HepG2 (cell line): ENCODE results near the gene ADAR. TPM values are rescaled to one million over a fixed set of nuclear protein-coding genes. Genes with fewer than 3 reads are reported as not detected.

Experiments
- AHDC1 ChIP-seq: sonication (generic); formaldehyde crosslinking; IDR thresholded peaks from 2 replicates; pipeline ENCODE4 v1.5.1; 2020; ENCODE audit warnings: mild to moderate bottlenecking, missing genetic modification reagents, borderline replicate concordance
- ATM ChIP-seq: fragments of 450-650 bp; IDR thresholded peaks from 2 replicates; pipeline ENCODE4 v1.7.1; 2017; ENCODE audit warnings: mild to moderate bottlenecking, borderline replicate concordance
- FOXC1 ChIP-seq: sonication (generic); formaldehyde crosslinking; IDR thresholded peaks from 2 replicates; pipeline ENCODE4 v1.8.0; 2022; ENCODE audit warnings: mild to moderate bottlenecking, missing genetic modification reagents, borderline replicate concordance
- KDM5B ChIP-seq: sonication (generic); formaldehyde crosslinking; IDR thresholded peaks from 2 replicates; pipeline ENCODE4 v1.4.0; 2020; ENCODE audit warnings: missing genetic modification reagents, mild to moderate bottlenecking, borderline replicate concordance
- KDM6A ChIP-seq: IDR thresholded peaks from 2 replicates; pipeline ENCODE4 v1.6.1; 2016; ENCODE audit warnings: low read depth
- KLF16 ChIP-seq, 2 experiments: sonication (generic) in 1 of 2; formaldehyde crosslinking in 1 of 2; IDR thresholded peaks; 2 replicates each; pipeline versions ENCODE4 v1.6.1 to v1.8.0; 2016 to 2023; ENCODE audit warnings: missing genetic modification reagents in 2 of 2, missing compliant biosample characterization in 1 of 2
- MYNN ChIP-seq: sonication (generic); formaldehyde crosslinking; IDR thresholded peaks from 2 replicates; pipeline ENCODE4 v1.4.0; 2020; ENCODE audit warnings: mild to moderate bottlenecking, low read depth, missing genetic modification reagents
- NFE2L1 ChIP-seq: sonication (generic); formaldehyde crosslinking; IDR thresholded peaks from 2 replicates; pipeline ENCODE4 v1.4.0; 2020; ENCODE audit warnings: missing genetic modification reagents, mild to moderate bottlenecking, borderline replicate concordance
- RCOR2 ChIP-seq: IDR thresholded peaks from 2 replicates; pipeline ENCODE4 v1.6.1; 2016; ENCODE audit warnings: missing biosample characterization, missing genetic modification reagents
- RORA ChIP-seq: sonication (generic); formaldehyde crosslinking; IDR thresholded peaks from 2 replicates; pipeline ENCODE4 v1.5.0; 2020; ENCODE audit warnings: mild to moderate bottlenecking, missing genetic modification reagents, moderate library complexity
- TAF15 ChIP-seq: fragments of 200-400 bp; formaldehyde crosslinking; IDR thresholded peaks from one replicate; pipeline ENCODE4 v1.6.1; 2018; ENCODE audit warnings: mild to moderate bottlenecking, low read depth, low read length; ENCODE audit not compliant: poor library complexity, severe bottlenecking
- WIZ ChIP-seq: sonication (generic); formaldehyde crosslinking; IDR thresholded peaks from 2 replicates; pipeline ENCODE4 v1.5.1; 2020; ENCODE audit warnings: mild to moderate bottlenecking, missing genetic modification reagents
- ZFP36L1 ChIP-seq: sonication (generic); formaldehyde crosslinking; IDR thresholded peaks from 2 replicates; pipeline ENCODE4 v1.8.0; 2022; ENCODE audit warnings: mild to moderate bottlenecking, missing genetic modification reagents, moderate library complexity
- ZNF225 ChIP-seq: sonication (generic); formaldehyde crosslinking; IDR thresholded peaks from 2 replicates; pipeline ENCODE4 v1.4.0; 2020; ENCODE audit warnings: mild to moderate bottlenecking, missing genetic modification reagents
- ZNF296 ChIP-seq: sonication (generic); formaldehyde crosslinking; conservative IDR thresholded peaks from 2 replicates; pipeline ENCODE4 v1.5.0; 2020; ENCODE audit warnings: mild to moderate bottlenecking, missing genetic modification reagents
- ZNF501 ChIP-seq: sonication (generic); formaldehyde crosslinking; IDR thresholded peaks from 2 replicates; pipeline ENCODE4 v1.5.1; 2020; ENCODE audit warnings: mild to moderate bottlenecking, moderate library complexity, missing genetic modification reagents
- ZNF878 ChIP-seq: sonication (generic); formaldehyde crosslinking; IDR thresholded peaks from 2 replicates; pipeline ENCODE4 v1.8.1; 2023; ENCODE audit warnings: mild to moderate bottlenecking, missing genetic modification reagents, moderate library complexity
- ZNF891 ChIP-seq: sonication (generic); formaldehyde crosslinking; IDR thresholded peaks from 2 replicates; pipeline ENCODE4 v1.5.0; 2020; ENCODE audit warnings: mild to moderate bottlenecking, missing genetic modification reagents
- ZSCAN20 ChIP-seq: sonication (generic); formaldehyde crosslinking; IDR thresholded peaks from 2 replicates; pipeline ENCODE4 v1.4.0; 2020; ENCODE audit warnings: missing genetic modification reagents, mild to moderate bottlenecking, borderline replicate concordance
- polyA plus RNA-seq, 8 experiments: library from polyadenylated mRNA; depleted of rRNA in 3 of 8; stranded (reverse) in 7 of 8; unstranded in 1 of 8; fragments of >200 nt; fragmentation: Illumina TruSeq in 4 of 8; extraction: Trizol in 4 of 8; gene quantifications; 2 replicates each; pipeline versions ENCODE4 v1.2.1 to v1.2.3, GENCODE V29; 2011 to 2016; ENCODE audit warnings: low read depth in 4 of 8, missing spikeins in 1 of 8, mixed read lengths in 1 of 8; ENCODE audit not compliant: insufficient read depth in 1 of 8
- total RNA-seq, 5 experiments: library from RNA; depleted of rRNA; stranded (reverse); fragments of >200 nt; fragmentation: Illumina TruSeq; extraction: Trizol; gene quantifications; 2 replicates each; pipeline ENCODE4 v1.2.3, GENCODE V29; 2016; ENCODE audit warnings: low read depth in 1 of 5
- TF ChIP-seq, protein P1 (sequence below): sonication (generic); formaldehyde crosslinking; IDR thresholded peaks from 2 replicates; pipeline ENCODE4 v1.5.1; 2020; ENCODE audit warnings: missing genetic modification reagents, mild to moderate bottlenecking, borderline replicate concordance

Gene ADAR
- total and polyA plus RNA-seq, 2 of the 13 experiments (the other 11 are each of a cell fraction or from before 2014, with no cell fraction given): 70.8 to 86.2 TPM

- TF ChIP-seq FOXC1 (CRISPR knock-in tag) (peak; percentile 95), ZNF891 (peak; percentile 98; the same call in 1 of the 2 replicates), MYNN (CRISPR knock-in tag) (no peak), KDM5B (peak; percentile 97), ZNF501 (CRISPR knock-in tag) (peak; percentile 89), ATM (no peak), ZNF296 (CRISPR knock-in tag) (no peak; the same call in 1 of the 2 replicates), NFE2L1 (CRISPR knock-in tag) (no peak), RCOR2 (CRISPR knock-in tag) (no peak), KLF16 (CRISPR knock-in tag; IDR thresholded peaks at IDR 0.05) (peak in 1 of 2 experiments; percentile 96; a peak in 2 of 4 replicates), KDM6A (CRISPR knock-in tag) (no peak), ZFP36L1 (peak; percentile 95), TAF15 (no peak), ZNF878 (CRISPR knock-in tag) (peak; percentile 90; the same call in 1 of the 2 replicates), RORA (CRISPR knock-in tag) (no peak), ZNF225 (CRISPR knock-in tag) (peak; percentile 93; the same call in 1 of the 2 replicates), ZSCAN20 (peak; percentile 98), WIZ (CRISPR knock-in tag) (peak; percentile 98), AHDC1 (CRISPR knock-in tag) (peak; percentile 36; the same call in 1 of the 2 replicates)
- TF ChIP-seq, protein P1, sequence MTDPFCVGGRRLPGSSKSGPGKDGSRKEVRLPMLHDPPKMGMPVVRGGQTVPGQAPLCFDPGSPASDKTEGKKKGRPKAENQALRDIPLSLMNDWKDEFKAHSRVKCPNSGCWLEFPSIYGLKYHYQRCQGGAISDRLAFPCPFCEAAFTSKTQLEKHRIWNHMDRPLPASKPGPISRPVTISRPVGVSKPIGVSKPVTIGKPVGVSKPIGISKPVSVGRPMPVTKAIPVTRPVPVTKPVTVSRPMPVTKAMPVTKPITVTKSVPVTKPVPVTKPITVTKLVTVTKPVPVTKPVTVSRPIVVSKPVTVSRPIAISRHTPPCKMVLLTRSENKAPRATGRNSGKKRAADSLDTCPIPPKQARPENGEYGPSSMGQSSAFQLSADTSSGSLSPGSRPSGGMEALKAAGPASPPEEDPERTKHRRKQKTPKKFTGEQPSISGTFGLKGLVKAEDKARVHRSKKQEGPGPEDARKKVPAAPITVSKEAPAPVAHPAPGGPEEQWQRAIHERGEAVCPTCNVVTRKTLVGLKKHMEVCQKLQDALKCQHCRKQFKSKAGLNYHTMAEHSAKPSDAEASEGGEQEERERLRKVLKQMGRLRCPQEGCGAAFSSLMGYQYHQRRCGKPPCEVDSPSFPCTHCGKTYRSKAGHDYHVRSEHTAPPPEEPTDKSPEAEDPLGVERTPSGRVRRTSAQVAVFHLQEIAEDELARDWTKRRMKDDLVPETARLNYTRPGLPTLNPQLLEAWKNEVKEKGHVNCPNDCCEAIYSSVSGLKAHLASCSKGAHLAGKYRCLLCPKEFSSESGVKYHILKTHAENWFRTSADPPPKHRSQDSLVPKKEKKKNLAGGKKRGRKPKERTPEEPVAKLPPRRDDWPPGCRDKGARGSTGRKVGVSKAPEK (CRISPR knock-in tag): no peak
Measured at GRCh38 chr1:154567386-154568156, 40.4 kb downstream of the ADAR start, which contains the start of gene CHRNB2 (continued).
